ENCODE results near the gene GNA12. TPM values are rescaled to one million over a fixed set of nuclear protein-coding genes. Genes with fewer than 3 reads are reported as not detected.

GNA12 gene
- total RNA-seq, 1 donor from 2014 or later: 54.6 TPM

DNA sequence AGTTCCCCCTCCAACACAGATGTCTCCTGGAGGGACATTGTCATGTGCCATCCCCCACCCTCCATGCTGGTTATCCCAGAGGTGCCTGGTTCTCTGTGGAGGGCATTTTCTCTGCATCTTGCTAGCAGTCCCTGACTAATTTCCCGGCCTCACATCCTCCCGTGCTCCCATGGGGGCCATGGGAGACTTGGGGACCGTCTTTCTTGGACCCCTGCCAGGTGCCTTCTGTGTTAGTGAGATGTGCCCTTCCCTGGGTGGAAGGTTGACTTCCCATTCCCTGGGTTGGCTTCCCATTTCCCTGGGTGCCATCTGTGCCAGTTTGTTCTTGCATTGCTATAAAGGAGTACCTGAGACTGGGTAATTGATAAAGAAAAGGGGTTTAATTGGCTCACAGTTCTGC is 22.5 kb upstream of the GNA12 start:
- peaks cover 47% of the 10 kb centered on the region for H3K4me1 Mint-ChIP-seq
- no peak overlapping the region for H3K27ac Mint-ChIP-seq
- POLR2A ChIA-PET: interaction anchor here (0.6 kb wide), 1 partner anchor 1521 kb away, joined by 4 read pairs; no protein-coding TSS in a partner anchor
- ATAC-seq (ENCODE audit: low read depth) (no peak), DNase-seq (no peak)
- TF ChIP-seq CTCF (IDR thresholded peaks at IDR 0.05): no peak
- intact Hi-C loops (cut with micrococcal nuclease): loop anchor here (5.0 to 10.0 kb wide), 2 partner anchors 436 to 538 kb away; partner anchors contain the start of gene SDK1
- no peak overlapping the region for H3K4me3 Mint-ChIP-seq
- CTCF ChIA-PET: interaction anchor here (1.7 to 3.5 kb wide), 4 partner anchors 196 to 807 kb away, joined by 6 to 51 read pairs (median 10); no protein-coding TSS in a partner anchor
- no peaks in the 10 kb centered on the region for H3K27me3 Mint-ChIP-seq
- H3K9me3 Mint-ChIP-seq: no peaks in the 10 kb centered on the region
- no peaks in the 10 kb centered on the region for H3K36me3 Mint-ChIP-seq (ENCODE audit: low read depth)

DNA sequence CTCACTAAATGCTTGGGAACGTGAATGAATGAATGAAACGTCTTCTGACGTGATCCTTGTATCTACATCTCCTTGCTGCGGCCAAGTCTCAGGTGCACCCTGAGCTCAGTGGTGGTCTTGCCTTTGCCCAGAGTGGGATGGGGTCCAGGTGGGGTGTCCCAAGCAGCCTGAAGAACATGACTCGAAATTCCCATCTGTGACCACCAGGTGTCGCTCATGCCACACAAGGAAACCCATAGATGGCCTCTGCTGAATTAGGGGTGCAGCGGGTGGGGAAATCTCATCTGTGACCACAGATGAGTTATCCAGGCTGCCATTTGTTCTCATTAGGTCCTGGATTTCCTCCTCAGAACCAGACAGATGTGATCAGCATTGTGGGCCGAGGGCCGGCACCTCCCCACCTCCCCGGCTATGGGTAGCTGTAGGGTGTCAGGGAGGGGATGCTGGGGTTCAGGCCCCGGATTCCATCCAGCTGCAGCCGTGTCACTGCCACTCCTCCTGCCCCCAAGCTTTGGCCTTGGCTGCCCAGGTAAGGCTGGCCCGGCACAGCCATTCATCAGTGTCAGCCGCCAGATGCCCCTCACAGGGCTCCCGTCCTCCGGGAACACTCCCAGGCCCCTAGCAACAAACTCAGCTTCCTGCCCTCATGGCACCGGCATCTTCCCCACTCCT is 21.0 kb upstream of the GNA12 start:
- TF ChIP-seq CTCF (IDR thresholded peaks at IDR 0.05): no peak
- DNase-seq: peak; percentile 66
- no peaks in the 10 kb centered on the region for H3K36me3 Mint-ChIP-seq (ENCODE audit: low read depth)
- peak overlapping the region; percentile 15 for H3K4me3 Mint-ChIP-seq
- POLR2A ChIA-PET: interaction anchor here (0.7 to 1.6 kb wide), 4 partner anchors 29 to 113 kb away, joined by 3 to 7 read pairs (median 4); no protein-coding TSS in a partner anchor
- intact Hi-C loops (cut with micrococcal nuclease): loop anchor here (1.0 to 10.0 kb wide), 7 partner anchors 144 to 1032 kb away; partner anchors contain the start of gene SDK1
- H3K9me3 Mint-ChIP-seq: no peaks in the 10 kb centered on the region
- peak overlapping the region; percentile 26 for H3K27ac Mint-ChIP-seq
- CTCF ChIA-PET: interaction anchor here (0.7 to 3.5 kb wide), 21 partner anchors 12 to 1033 kb away, joined by 3 to 51 read pairs (median 4); no protein-coding TSS in a partner anchor
- peaks cover 34% of the 10 kb centered on the region for H3K4me1 Mint-ChIP-seq
- peak; percentile 30 for ATAC-seq (ENCODE audit: low read depth)
- no peaks in the 10 kb centered on the region for H3K27me3 Mint-ChIP-seq

DNA sequence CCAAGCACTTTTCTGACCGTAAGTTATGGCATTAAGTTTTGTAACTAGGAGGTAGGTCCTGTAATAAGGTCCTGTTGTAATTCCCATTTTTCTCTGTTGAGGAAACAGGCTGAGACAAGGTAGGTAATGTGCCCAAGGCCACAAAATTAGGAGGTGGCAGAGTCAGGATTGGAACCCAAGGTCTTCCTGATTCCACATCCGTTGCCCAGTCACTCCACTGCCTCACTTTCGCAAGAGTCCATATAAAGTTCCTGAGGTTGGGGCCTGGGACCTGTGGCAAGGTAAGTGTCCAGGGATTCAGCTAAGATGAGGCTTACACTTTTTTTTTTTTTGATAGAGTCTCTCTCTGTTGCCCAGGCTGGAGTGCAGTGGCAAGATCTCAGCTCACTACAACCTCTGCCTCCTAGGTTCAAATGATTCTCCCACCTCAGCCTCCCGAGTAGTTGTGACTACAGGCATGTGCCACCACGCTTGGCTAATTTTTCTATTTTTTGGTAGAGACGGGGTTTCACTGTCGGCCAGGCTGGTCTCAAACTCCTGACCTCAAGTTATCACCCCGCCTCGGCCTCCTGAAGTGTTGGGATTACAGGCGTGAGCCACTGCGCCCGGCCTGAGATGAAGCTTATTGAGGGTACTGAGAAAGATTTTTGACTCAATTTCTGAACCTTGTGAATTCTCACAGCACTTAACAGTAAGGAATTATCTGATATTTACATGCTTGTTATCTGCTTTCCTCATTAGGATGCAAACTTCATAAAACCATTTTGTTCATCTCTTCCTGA is 20.3 kb upstream of the GNA12 start:
- Mint-ChIP-seq H3K9me3 (no peaks in the 10 kb centered on the region), H3K27ac (peak overlapping the region; percentile 87), H3K27me3 (no peaks in the 10 kb centered on the region), H3K4me1 (peaks cover 28% of the 10 kb centered on the region), H3K4me3 (peak overlapping the region; percentile 66), H3K36me3 (ENCODE audit: low read depth) (no peaks in the 10 kb centered on the region)
- intact Hi-C loops (cut with micrococcal nuclease): loop anchor here (2.0 to 10.0 kb wide), 2 partner anchors 144 to 540 kb away; no protein-coding TSS in a partner anchor
- POLR2A ChIA-PET: interaction anchor here (0.7 to 1.6 kb wide), 7 partner anchors 30 to 295 kb away, joined by 3 to 7 read pairs (median 3); no protein-coding TSS in a partner anchor
- DNase-seq: no peak
- no peak for TF ChIP-seq CTCF (IDR thresholded peaks at IDR 0.05)
- no peak for ATAC-seq (ENCODE audit: low read depth)
- CTCF ChIA-PET: interaction anchor here (0.7 to 3.5 kb wide), 18 partner anchors 11 to 1034 kb away, joined by 3 to 51 read pairs (median 5); no protein-coding TSS in a partner anchor

- peak overlapping the region; percentile 66 for H3K4me3 Mint-ChIP-seq
- ChIA-PET CTCF (interaction anchor here (0.6 to 3.5 kb wide), 7 partner anchors 25 to 638 kb away, joined by 3 to 51 read pairs (median 6); no protein-coding TSS in a partner anchor), POLR2A (interaction anchor here (0.6 to 1.6 kb wide), 7 partner anchors 9 to 296 kb away, joined by 3 to 7 read pairs (median 3); no protein-coding TSS in a partner anchor)
- H3K36me3 Mint-ChIP-seq (ENCODE audit: low read depth): no peaks in the 10 kb centered on the region
- intact Hi-C loops (cut with micrococcal nuclease): loop anchor here (1.0 to 10.0 kb wide), 3 partner anchors 19 to 541 kb away; partner anchors contain the start of gene GNA12
- TF ChIP-seq CTCF (IDR thresholded peaks at IDR 0.05): no peak
- peak; percentile 41 for DNase-seq
- H3K27me3 Mint-ChIP-seq: no peaks in the 10 kb centered on the region
- H3K9me3 Mint-ChIP-seq: no peaks in the 10 kb centered on the region
- H3K4me1 Mint-ChIP-seq: peaks cover 24% of the 10 kb centered on the region
- ATAC-seq (ENCODE audit: low read depth): peak; percentile 91
- H3K27ac Mint-ChIP-seq: peak overlapping the region; percentile 87
Observed at GRCh38 chr7:2863461-2864066, 19.5 kb upstream of the GNA12 start.

Measured in activated B cell treated with CpG ODN at 0.5 μM for 24 hours (primary cell).